Measurements from ENCODE around the gene NAA80. TPM values are rescaled to one million over a fixed set of nuclear protein-coding genes. Genes with fewer than 3 reads are reported as not detected.

Gene NAA80
- polyA plus RNA-seq, 1 of the 3 experiments (the other 2 are of a cell fraction) = 10.5 TPM

- Histone ChIP-seq H3K4me2 (peak overlapping the region; percentile 93), H3K36me3 (replicated peaks in 1 of 2; ENCODE audit: control insufficient read depth in 1 of 2, insufficient read depth in 2 of 2, low read length in 1 of 2) (peaks cover 21 to 32% of the 10 kb centered on the region in 2 experiments), H3K4me3 (ENCODE audit: low read depth in 2 of 2, low read length in 1 of 2) (peak overlapping the region; percentile 59 to 60), H3K4me1 (ENCODE audit: control insufficient read depth in 1 of 2, insufficient read depth in 2 of 2, low read depth in 1 of 2, low read length in 1 of 2) (peaks cover 24 to 32% of the 10 kb centered on the region in 2 experiments; a peak in 3 of 4 replicates), H3K9ac (peak overlapping the region; percentile 90), H3F3A (replicated peaks; ENCODE audit: insufficient read depth) (peaks cover 51% of the 10 kb centered on the region), H3K27ac (ENCODE audit: low read depth in 2 of 2, low read length in 1 of 2) (peak overlapping the region; percentile 76 to 94), H3K9me2 (no peaks in the 10 kb centered on the region), H3K79me2 (ENCODE audit: insufficient read depth) (peaks cover 15% of the 10 kb centered on the region), H3K27me3 (ENCODE audit: insufficient read depth) (no peaks in the 10 kb centered on the region), H3K9me3 (no peaks in the 10 kb centered on the region), H4K20me1 (ENCODE audit: insufficient read depth) (no peaks in the 10 kb centered on the region), H2AFZ (ENCODE audit: low read depth) (no peak overlapping the region)
- WGBS (ENCODE audit: low lambda C conversion rate) = 5% methylated on average over 11 of the region's 70 CpGs
- ChIA-PET POLR2A (interaction anchor here (0.6 to 1.8 kb wide), 8 partner anchors 10 to 309 kb away, joined by 3 to 10 read pairs (median 4); partner anchors contain the start of genes GNAI2, HEMK1, IFRD2 and LSMEM2), CTCF (interaction anchor here (0.6 to 61.6 kb wide), 25 partner anchors 8 to 349 kb away, joined by 3 to 1375 read pairs (median 3); partner anchors contain the start of genes GNAI2, GNAT1, HYAL2 and HYAL3)
- DNase-seq = peak; percentile 99
- TF ChIP-seq MEF2A (IDR thresholded peaks at IDR 0.05; ENCODE audit: borderline replicate concordance, low read depth) (no peak), TEAD4 (IDR thresholded peaks at IDR 0.05; ENCODE audit: borderline replicate concordance, insufficient read depth) (0 out of 2 replicates have a peak, but pooled peaks have one; percentile 42), EP300 (IDR thresholded peaks at IDR 0.05; ENCODE audit: borderline replicate concordance in 1 of 2, low read depth in 1 of 2, low read length in 1 of 2) (peak in 1 of 2 experiments; percentile 33; a peak in 1 of 4 replicates), GATA2 (CRISPR knock-in tag; IDR thresholded peaks at IDR 0.05) (no peak), RXRA (IDR thresholded peaks at IDR 0.05; ENCODE audit: borderline replicate concordance, low read depth) (no peak; the same call in 1 of the 2 replicates), USF2 (IDR thresholded peaks at IDR 0.05; ENCODE audit: borderline replicate concordance, low read depth, low read length) (no peak), USF1 (IDR thresholded peaks at IDR 0.05; ENCODE audit: borderline replicate concordance, low read depth) (no peak), RFX5 (IDR thresholded peaks at IDR 0.05; ENCODE audit: low read length) (0 out of 2 replicates have a peak, but pooled peaks have one; percentile 30), FOXM1 (IDR thresholded peaks at IDR 0.05; ENCODE audit: low read depth) (peak; percentile 53; the same call in 1 of the 2 replicates), POLR2AphosphoS5 (IDR thresholded peaks at IDR 0.05; ENCODE audit: low read depth, low read length) (peak; percentile 90), EZH2phosphoT487 (IDR thresholded peaks at IDR 0.05; ENCODE audit: borderline replicate concordance, low read depth) (no peak), FOXJ3 (CRISPR knock-in tag; IDR thresholded peaks at IDR 0.05) (no peak), TAF1 (IDR thresholded peaks at IDR 0.05; ENCODE audit: borderline replicate concordance, low read depth, low read length) (peak; percentile 48; the same call in 1 of the 2 replicates), NRF1 (IDR thresholded peaks at IDR 0.05; ENCODE audit: low read depth, low read length) (no peak), IRF3 (IDR thresholded peaks at IDR 0.05; ENCODE audit: low read depth, low read length) (no peak), GABPA (IDR thresholded peaks at IDR 0.05; ENCODE audit: low read depth) (0 out of 2 replicates have a peak, but pooled peaks have one; percentile 12), NFIC (IDR thresholded peaks at IDR 0.05; ENCODE audit: borderline replicate concordance) (peak; percentile 7; the same call in 1 of the 2 replicates), REST (IDR thresholded peaks at IDR 0.05; ENCODE audit: low read depth, low read length) (no peak), MXI1 (IDR thresholded peaks at IDR 0.05; ENCODE audit: low read depth, low read length) (peak; percentile 43; the same call in 1 of the 2 replicates), RCOR1 (IDR thresholded peaks at IDR 0.05; ENCODE audit: low read length) (peak; percentile 56; the same call in 1 of the 2 replicates), CHD2 (IDR thresholded peaks at IDR 0.05; ENCODE audit: low read length, partially characterized antibody) (peak; percentile 17), SIN3A (IDR thresholded peaks at IDR 0.05; ENCODE audit: borderline replicate concordance, low read depth, low read length) (peak; percentile 59; the same call in 1 of the 2 replicates), FOSL2 (IDR thresholded peaks at IDR 0.05; ENCODE audit: borderline replicate concordance, low read depth) (peak; percentile 36; the same call in 1 of the 2 replicates), RAD21 (IDR thresholded peaks at IDR 0.05; ENCODE audit: low read length) (peak; percentile 71)
Measured at GRCh38 chr3:50260027-50260941, 38.9 kb downstream of the NAA80 start.

All from SK-N-SH (cell line).